ENCODE measurements around the gene ELMO2.

Gene ELMO2

GRCh38 chr20:46364670-46365486 lies 41.5 kb downstream of the ELMO2 start:
- TF ChIP-seq, protein P1, sequence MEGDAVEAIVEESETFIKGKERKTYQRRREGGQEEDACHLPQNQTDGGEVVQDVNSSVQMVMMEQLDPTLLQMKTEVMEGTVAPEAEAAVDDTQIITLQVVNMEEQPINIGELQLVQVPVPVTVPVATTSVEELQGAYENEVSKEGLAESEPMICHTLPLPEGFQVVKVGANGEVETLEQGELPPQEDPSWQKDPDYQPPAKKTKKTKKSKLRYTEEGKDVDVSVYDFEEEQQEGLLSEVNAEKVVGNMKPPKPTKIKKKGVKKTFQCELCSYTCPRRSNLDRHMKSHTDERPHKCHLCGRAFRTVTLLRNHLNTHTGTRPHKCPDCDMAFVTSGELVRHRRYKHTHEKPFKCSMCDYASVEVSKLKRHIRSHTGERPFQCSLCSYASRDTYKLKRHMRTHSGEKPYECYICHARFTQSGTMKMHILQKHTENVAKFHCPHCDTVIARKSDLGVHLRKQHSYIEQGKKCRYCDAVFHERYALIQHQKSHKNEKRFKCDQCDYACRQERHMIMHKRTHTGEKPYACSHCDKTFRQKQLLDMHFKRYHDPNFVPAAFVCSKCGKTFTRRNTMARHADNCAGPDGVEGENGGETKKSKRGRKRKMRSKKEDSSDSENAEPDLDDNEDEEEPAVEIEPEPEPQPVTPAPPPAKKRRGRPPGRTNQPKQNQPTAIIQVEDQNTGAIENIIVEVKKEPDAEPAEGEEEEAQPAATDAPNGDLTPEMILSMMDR (conservative IDR thresholded peaks at IDR 0.05; ENCODE audit: low read depth, low read length): no peak; the same call in 1 of the 2 replicates
- Histone ChIP-seq H3K4me1 (ENCODE audit: low read depth, poor library complexity, severe bottlenecking) (peaks cover 78% of the 10 kb centered on the region), H3K27me3 (ENCODE audit: insufficient read depth, low read depth) (no peaks in the 10 kb centered on the region), H3K9ac (no peak overlapping the region), H4K20me1 (ENCODE audit: insufficient read depth) (peaks cover 4% of the 10 kb centered on the region), H3K27ac (peak overlapping the region; percentile 97; the same call in 1 of the 2 replicates), H3K79me2 (ENCODE audit: insufficient read depth, low read depth) (peaks cover 38% of the 10 kb centered on the region), H2AFZ (ENCODE audit: low read depth) (no peak overlapping the region), H3K36me3 (ENCODE audit: insufficient read depth) (peaks cover 8% of the 10 kb centered on the region; the same call in 1 of the 2 replicates), H3K4me3 (IDR thresholded peaks at IDR 0.05; ENCODE audit: insufficient read depth, low read depth, low read length) (no peak overlapping the region), H3K4me2 (peak overlapping the region; percentile 97; the same call in 1 of the 2 replicates)

- peak overlapping the region; percentile 97 for H3K27ac ChIP-seq
- no peaks in the 10 kb centered on the region for H3K27me3 ChIP-seq (ENCODE audit: insufficient read depth, low read depth)
- peak overlapping the region; percentile 87 for H3K9ac ChIP-seq
- H3K79me2 ChIP-seq (ENCODE audit: insufficient read depth, low read depth): peaks cover 42% of the 10 kb centered on the region
- peaks cover 7% of the 10 kb centered on the region; the same call in 1 of the 2 replicates for H3K36me3 ChIP-seq (ENCODE audit: insufficient read depth)
- peaks cover 70% of the 10 kb centered on the region for H3K4me1 ChIP-seq (ENCODE audit: low read depth, poor library complexity, severe bottlenecking)
- H3K4me2 ChIP-seq: peak overlapping the region; percentile 97
- H3K4me3 ChIP-seq (IDR thresholded peaks at IDR 0.05; ENCODE audit: insufficient read depth, low read depth, low read length): peak overlapping the region; percentile 58
- TF ChIP-seq, protein P1 (conservative IDR thresholded peaks at IDR 0.05; ENCODE audit: low read depth, low read length): no peak
- H4K20me1 ChIP-seq (ENCODE audit: insufficient read depth): peaks cover 4% of the 10 kb centered on the region
- peak overlapping the region; percentile 39; the same call in 1 of the 2 replicates for H2AFZ ChIP-seq (ENCODE audit: low read depth)
These were observed 42.3 kb downstream of the ELMO2 start for GRCh38 chr20:46363874-46364669.

- Histone ChIP-seq H3K27ac (peak overlapping the region; percentile 82), H4K20me1 (ENCODE audit: insufficient read depth) (peaks cover 4% of the 10 kb centered on the region), H3K4me1 (ENCODE audit: low read depth, poor library complexity, severe bottlenecking) (peaks cover 61% of the 10 kb centered on the region), H3K79me2 (ENCODE audit: insufficient read depth, low read depth) (peaks cover 42% of the 10 kb centered on the region), H2AFZ (ENCODE audit: low read depth) (no peak overlapping the region), H3K4me2 (peak overlapping the region; percentile 97), H3K27me3 (ENCODE audit: insufficient read depth, low read depth) (no peaks in the 10 kb centered on the region), H3K4me3 (IDR thresholded peaks at IDR 0.05; ENCODE audit: insufficient read depth, low read depth, low read length) (peak overlapping the region; percentile 58), H3K9ac (peak overlapping the region; percentile 87), H3K36me3 (ENCODE audit: insufficient read depth) (peaks cover 10% of the 10 kb centered on the region; the same call in 1 of the 2 replicates)
- TF ChIP-seq, protein P1 (conservative IDR thresholded peaks at IDR 0.05; ENCODE audit: low read depth, low read length): no peak
These were observed 43.2 kb downstream of the ELMO2 start for GRCh38 chr20:46362921-46363867.

DNA sequence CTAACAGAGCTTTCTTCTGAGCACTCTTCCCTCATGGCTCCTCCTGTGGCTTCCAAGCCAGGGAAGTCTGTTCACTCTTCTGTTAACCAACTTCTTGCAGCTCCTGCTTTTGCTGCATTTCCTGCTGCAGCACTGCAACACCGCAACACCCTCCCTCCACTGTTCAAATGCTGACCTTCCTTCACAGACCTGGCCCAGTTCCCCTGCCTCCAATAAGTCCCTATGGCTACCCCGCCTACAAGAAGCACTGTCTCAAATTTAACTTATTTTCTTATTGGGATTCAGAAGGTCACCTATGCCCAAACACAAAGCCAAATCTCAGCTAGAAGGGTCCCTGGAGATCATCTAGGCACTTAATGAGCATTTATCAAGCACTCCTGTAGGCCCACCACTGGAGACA lies 44.6 kb downstream of the ELMO2 start:
- TF ChIP-seq, protein P1 (conservative IDR thresholded peaks at IDR 0.05; ENCODE audit: low read depth, low read length): no peak
- Histone ChIP-seq H3K27ac (no peak overlapping the region), H3K4me2 (peak overlapping the region; percentile 97; the same call in 1 of the 2 replicates), H3K79me2 (ENCODE audit: insufficient read depth, low read depth) (peaks cover 42% of the 10 kb centered on the region), H3K9ac (no peak overlapping the region), H3K27me3 (ENCODE audit: insufficient read depth, low read depth) (no peaks in the 10 kb centered on the region), H2AFZ (ENCODE audit: low read depth) (no peak overlapping the region), H4K20me1 (ENCODE audit: insufficient read depth) (peaks cover 4% of the 10 kb centered on the region), H3K4me1 (ENCODE audit: low read depth, poor library complexity, severe bottlenecking) (peaks cover 47% of the 10 kb centered on the region), H3K36me3 (ENCODE audit: insufficient read depth) (peaks cover 10% of the 10 kb centered on the region; the same call in 1 of the 2 replicates), H3K4me3 (IDR thresholded peaks at IDR 0.05; ENCODE audit: insufficient read depth, low read depth, low read length) (no peak overlapping the region)

All from KMS-11 (cell line).